IPS DF 6.9 (cell line): ENCODE measurements around the gene DNAJC15.

Source experiments
- DNase-seq: peaks from one replicate; pipeline ENCODE4 v3.0.0-alpha.2; 2013; ENCODE audit warnings: low read depth, low spot score
- H3K27ac ChIP-seq: one replicate; pipeline ENCODE4 v1.5.1; 2013; ENCODE audit warnings: low read length, control low read depth
- H3K27me3 ChIP-seq: 2 replicates; pipeline ENCODE4 v1.6.1; 2013; ENCODE audit warnings: mild to moderate bottlenecking, low read length; ENCODE audit not compliant: control insufficient read depth, insufficient read depth
- H3K36me3 ChIP-seq: 2 replicates; pipeline ENCODE4 v1.6.1; 2013; ENCODE audit warnings: low read length; ENCODE audit not compliant: control insufficient read depth, insufficient read depth
- H3K4me1 ChIP-seq: 2 replicates; pipeline ENCODE4 v1.6.1; 2013; ENCODE audit warnings: low read length; ENCODE audit not compliant: control insufficient read depth, insufficient read depth
- H3K4me3 ChIP-seq: 2 replicates; pipeline ENCODE4 v1.5.1; 2013; ENCODE audit warnings: mild to moderate bottlenecking, low read length
- H3K9me3 ChIP-seq: 2 replicates; pipeline ENCODE4 v1.6.1; 2013; ENCODE audit warnings: low read length, inconsistent platforms; ENCODE audit not compliant: control insufficient read depth, insufficient read depth
- WGBS: extraction: QIAGEN DNeasy Blood & Tissue Kit; methylation state at CpG from one replicate; pipeline ENCODE4 v1.1.7; 2013; ENCODE audit warnings: mixed read lengths, missing lambda C conversion rate; ENCODE audit not compliant: insufficient read length, insufficient coverage; 5-methylcytosine and 5-hydroxymethylcytosine counted together

The DNAJC15 gene

GRCh38 chr13:43023289-43023963 is at the start of gene DNAJC15:
DNAJC15 (plus strand) TSS chr13:43023586; CDS start chr13:43023627, 41 bp downstream.
- Histone ChIP-seq H3K36me3 (no peaks in the 10 kb centered on the region), H3K27ac (no peak within 1 kb of the TSS), H3K4me1 (0 out of 2 replicates have a peak, but pooled peaks cover 3% of the 10 kb centered on the region), H3K9me3 (no peaks in the 10 kb centered on the region), H3K27me3 (no peaks in the 10 kb centered on the region), H3K4me3 (peak within 1 kb of the TSS; percentile 54; the same call in 1 of the 2 replicates)
- WGBS, result no CpG with 5 or more reads among the region's 48 CpGs
- peak; percentile 60 for DNase-seq

- Histone ChIP-seq H3K36me3 (no peaks in the 10 kb centered on the region), H3K4me1 (peaks cover 1% of the 10 kb centered on the region; the same call in 1 of the 2 replicates), H3K4me3 (no peak overlapping the region), H3K27ac (no peak overlapping the region), H3K9me3 (no peaks in the 10 kb centered on the region), H3K27me3 (no peaks in the 10 kb centered on the region)
- no CpG with 5 or more reads among the region's 3 CpGs for WGBS
- DNase-seq, result no peak
Measured at GRCh38 chr13:42976066-42976465, 47.3 kb upstream of the DNAJC15 start.

- Histone ChIP-seq H3K9me3 (no peaks in the 10 kb centered on the region), H3K4me3 (no peak overlapping the region), H3K27ac (no peak overlapping the region), H3K36me3 (no peaks in the 10 kb centered on the region), H3K27me3 (no peaks in the 10 kb centered on the region), H3K4me1 (no peaks in the 10 kb centered on the region; the same call in 1 of the 2 replicates)
- no peak for DNase-seq
- WGBS, result no CpG with 5 or more reads among the region's 1 CpG
Measured at GRCh38 chr13:42977219-42977659, 46.1 kb upstream of the DNAJC15 start.

GRCh38 chr13:42981317-42981716 is 42.1 kb upstream of the DNAJC15 start:
- Histone ChIP-seq H3K27ac (no peak overlapping the region), H3K36me3 (no peaks in the 10 kb centered on the region), H3K9me3 (no peaks in the 10 kb centered on the region), H3K27me3 (no peaks in the 10 kb centered on the region), H3K4me1 (no peaks in the 10 kb centered on the region; the same call in 1 of the 2 replicates), H3K4me3 (no peak overlapping the region)
- DNase-seq, result no peak
- no CpG with 5 or more reads among the region's 3 CpGs for WGBS

GRCh38 chr13:42981853-42982252 is 41.5 kb upstream of the DNAJC15 start:
- Histone ChIP-seq H3K9me3 (no peaks in the 10 kb centered on the region), H3K4me3 (no peak overlapping the region), H3K4me1 (no peaks in the 10 kb centered on the region; the same call in 1 of the 2 replicates), H3K27me3 (no peaks in the 10 kb centered on the region), H3K27ac (no peak overlapping the region), H3K36me3 (no peaks in the 10 kb centered on the region)
- DNase-seq, result no peak
- WGBS, result no CpG with 5 or more reads among the region's 1 CpG

GRCh38 chr13:42984026-42984425 is 39.4 kb upstream of the DNAJC15 start:
- H3K4me3 ChIP-seq, result no peak overlapping the region
- no peak overlapping the region for H3K27ac ChIP-seq
- H3K27me3 ChIP-seq, result no peaks in the 10 kb centered on the region
- H3K36me3 ChIP-seq, result no peaks in the 10 kb centered on the region
- no peak for DNase-seq
- no peaks in the 10 kb centered on the region; the same call in 1 of the 2 replicates for H3K4me1 ChIP-seq
- H3K9me3 ChIP-seq, result no peaks in the 10 kb centered on the region

- Histone ChIP-seq H3K27ac (no peak overlapping the region), H3K4me3 (no peak overlapping the region), H3K36me3 (no peaks in the 10 kb centered on the region), H3K4me1 (no peaks in the 10 kb centered on the region; the same call in 1 of the 2 replicates), H3K27me3 (no peaks in the 10 kb centered on the region), H3K9me3 (no peaks in the 10 kb centered on the region)
- WGBS, result no CpG with 5 or more reads among the region's 1 CpG
- DNase-seq, result no peak
Measured at GRCh38 chr13:42984691-42985090, 38.7 kb upstream of the DNAJC15 start.

GRCh38 chr13:42985312-42986175 is 37.8 kb upstream of the DNAJC15 start:
- Histone ChIP-seq H3K9me3 (no peaks in the 10 kb centered on the region), H3K36me3 (no peaks in the 10 kb centered on the region), H3K27me3 (no peaks in the 10 kb centered on the region), H3K27ac (no peak overlapping the region), H3K4me3 (no peak overlapping the region), H3K4me1 (no peaks in the 10 kb centered on the region; the same call in 1 of the 2 replicates)
- no peak for DNase-seq
- WGBS, result no CpG with 5 or more reads among the region's 8 CpGs

GRCh38 chr13:42986176-42986574 is 37.2 kb upstream of the DNAJC15 start:
- Histone ChIP-seq H3K9me3 (no peaks in the 10 kb centered on the region), H3K4me1 (no peaks in the 10 kb centered on the region; the same call in 1 of the 2 replicates), H3K27me3 (no peaks in the 10 kb centered on the region), H3K27ac (no peak overlapping the region), H3K4me3 (no peak overlapping the region), H3K36me3 (no peaks in the 10 kb centered on the region)
- no CpG with 5 or more reads among the region's 7 CpGs for WGBS
- no peak for DNase-seq

- H3K36me3 ChIP-seq, result no peaks in the 10 kb centered on the region
- H3K4me1 ChIP-seq, result no peaks in the 10 kb centered on the region
- WGBS, result no CpG with 5 or more reads among the region's 10 CpGs
- peaks cover 3% of the 10 kb centered on the region; the same call in 1 of the 2 replicates for H3K27me3 ChIP-seq
- H3K4me3 ChIP-seq, result no peak overlapping the region
- DNase-seq, result no peak
- no peak overlapping the region for H3K27ac ChIP-seq
- H3K9me3 ChIP-seq, result no peaks in the 10 kb centered on the region
Measured at GRCh38 chr13:42990291-42991232, 32.8 kb upstream of the DNAJC15 start.
